HFFc6 (cell line): ENCODE data around the gene PRSS50. TPM values are rescaled to one million over a fixed set of nuclear protein-coding genes. Genes with fewer than 3 reads are reported as not detected.

Source experiments
- DNase-seq: peaks from one replicate; pipeline ENCODE4 v3.0.0-alpha.2; 2018
- H3K27ac Mint-ChIP-seq: 2 replicates; pipeline ENCODE4 v1.8.0; 2020; ENCODE audit warnings: mild to moderate bottlenecking, mixed read lengths
- H3K27me3 Mint-ChIP-seq: 2 replicates; pipeline ENCODE4 v1.8.0; 2021; ENCODE audit warnings: mild to moderate bottlenecking, moderate library complexity, mixed read lengths; ENCODE audit not compliant: insufficient read depth
- H3K36me3 Mint-ChIP-seq: 2 replicates; pipeline ENCODE4 v1.8.0; 2021; ENCODE audit warnings: low read depth, mixed read lengths
- H3K4me1 Mint-ChIP-seq: 2 replicates; pipeline ENCODE4 v1.8.0; 2020; ENCODE audit warnings: low read depth, mixed read lengths
- H3K4me3 Mint-ChIP-seq: 2 replicates; pipeline ENCODE4 v1.8.0; 2020; ENCODE audit warnings: mild to moderate bottlenecking, moderate library complexity, mixed read lengths
- H3K9me3 Mint-ChIP-seq: 2 replicates; pipeline ENCODE4 v1.8.0; 2020; ENCODE audit warnings: mild to moderate bottlenecking, mixed read lengths
- total RNA-seq, 6 experiments: library from RNA; stranded (reverse); fragmentation: NEBNext Ultra II Directional; extraction: Animal tissue kit (Norgen Biotek cat#: 25700); gene quantifications; 2 replicates in 1 of 6; 3 replicates in 5 of 6; pipeline ENCODE4 v1.2.3, GENCODE V29; 2021
- TF ChIP-seq, protein P1 (sequence below): fragments of 200-600 bp; sonication (generic); IDR thresholded peaks from 2 replicates; pipeline ENCODE4 v1.5.0; 2021; ENCODE audit warnings: antibody characterized with exemption, mild to moderate bottlenecking

Gene PRSS50
- total RNA-seq, 6 experiments from 2014 or later, result not detected

- no peak for DNase-seq
- Mint-ChIP-seq H3K27me3 (peaks cover 31% of the 10 kb centered on the region), H3K9me3 (no peaks in the 10 kb centered on the region), H3K36me3 (no peaks in the 10 kb centered on the region), H3K4me1 (no peaks in the 10 kb centered on the region), H3K27ac (no peak overlapping the region), H3K4me3 (no peak overlapping the region)
- TF ChIP-seq, protein P1, sequence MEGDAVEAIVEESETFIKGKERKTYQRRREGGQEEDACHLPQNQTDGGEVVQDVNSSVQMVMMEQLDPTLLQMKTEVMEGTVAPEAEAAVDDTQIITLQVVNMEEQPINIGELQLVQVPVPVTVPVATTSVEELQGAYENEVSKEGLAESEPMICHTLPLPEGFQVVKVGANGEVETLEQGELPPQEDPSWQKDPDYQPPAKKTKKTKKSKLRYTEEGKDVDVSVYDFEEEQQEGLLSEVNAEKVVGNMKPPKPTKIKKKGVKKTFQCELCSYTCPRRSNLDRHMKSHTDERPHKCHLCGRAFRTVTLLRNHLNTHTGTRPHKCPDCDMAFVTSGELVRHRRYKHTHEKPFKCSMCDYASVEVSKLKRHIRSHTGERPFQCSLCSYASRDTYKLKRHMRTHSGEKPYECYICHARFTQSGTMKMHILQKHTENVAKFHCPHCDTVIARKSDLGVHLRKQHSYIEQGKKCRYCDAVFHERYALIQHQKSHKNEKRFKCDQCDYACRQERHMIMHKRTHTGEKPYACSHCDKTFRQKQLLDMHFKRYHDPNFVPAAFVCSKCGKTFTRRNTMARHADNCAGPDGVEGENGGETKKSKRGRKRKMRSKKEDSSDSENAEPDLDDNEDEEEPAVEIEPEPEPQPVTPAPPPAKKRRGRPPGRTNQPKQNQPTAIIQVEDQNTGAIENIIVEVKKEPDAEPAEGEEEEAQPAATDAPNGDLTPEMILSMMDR, result no peak
Observed at GRCh38 chr3:46713050-46713897, 4.4 kb downstream of the PRSS50 start.

DNA sequence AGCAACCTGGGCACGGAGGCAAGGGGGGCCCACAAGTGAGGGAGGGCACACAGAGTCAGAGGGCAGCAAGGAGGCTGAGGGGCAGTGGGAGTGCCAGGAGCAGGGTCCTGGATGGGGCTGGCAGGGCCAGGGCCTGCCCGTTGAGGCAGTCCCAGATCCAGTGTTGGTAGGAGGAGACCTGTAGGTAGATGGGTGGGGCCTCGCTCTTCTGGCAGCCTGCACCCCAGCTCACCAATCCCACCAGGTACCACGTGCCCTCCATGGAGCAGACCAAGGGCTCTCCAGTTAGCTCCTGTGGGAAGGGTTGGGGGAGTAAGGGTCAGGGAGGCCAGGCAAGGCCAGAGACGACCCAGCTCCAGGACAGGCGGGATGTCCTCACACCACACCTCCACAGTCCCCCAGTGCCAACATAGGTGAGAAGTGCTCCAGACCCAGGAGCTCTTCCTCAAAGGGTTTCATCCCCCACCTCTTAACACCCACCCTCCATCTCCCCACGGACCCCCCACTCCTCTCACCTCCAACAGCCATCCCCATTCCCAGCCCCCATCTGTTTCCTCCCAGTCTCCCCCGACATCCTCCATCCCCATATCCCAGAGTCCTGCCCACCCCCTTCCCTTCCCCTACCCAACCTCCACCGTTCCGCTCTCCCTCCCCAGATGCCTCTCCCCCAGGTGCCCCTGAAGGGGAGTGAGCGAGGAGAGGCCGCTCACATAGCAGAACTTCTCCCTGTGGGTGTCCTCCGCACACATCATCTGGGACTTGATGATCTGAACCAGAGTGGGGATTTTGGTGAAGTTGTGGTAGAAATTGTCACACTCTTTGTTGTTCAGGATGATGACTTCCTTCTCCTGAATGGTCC is 5.2 kb downstream of the PRSS50 start:
- Mint-ChIP-seq H3K27ac (no peak overlapping the region), H3K9me3 (no peaks in the 10 kb centered on the region), H3K36me3 (no peaks in the 10 kb centered on the region), H3K4me3 (no peak overlapping the region), H3K27me3 (peaks cover 31% of the 10 kb centered on the region), H3K4me1 (no peaks in the 10 kb centered on the region)
- DNase-seq, result no peak
- TF ChIP-seq, protein P1, result no peak

GRCh38 chr3:46711760-46712159 is 5.9 kb downstream of the PRSS50 start:
- TF ChIP-seq, protein P1, result no peak
- H3K27me3 Mint-ChIP-seq, result peaks cover 34% of the 10 kb centered on the region
- no peaks in the 10 kb centered on the region for H3K36me3 Mint-ChIP-seq
- no peaks in the 10 kb centered on the region for H3K9me3 Mint-ChIP-seq
- DNase-seq, result no peak
- H3K27ac Mint-ChIP-seq, result no peak overlapping the region
- no peaks in the 10 kb centered on the region for H3K4me1 Mint-ChIP-seq
- H3K4me3 Mint-ChIP-seq, result no peak overlapping the region

- DNase-seq, result no peak
- no peaks in the 10 kb centered on the region for H3K36me3 Mint-ChIP-seq
- H3K27me3 Mint-ChIP-seq, result peaks cover 34% of the 10 kb centered on the region
- H3K9me3 Mint-ChIP-seq, result no peaks in the 10 kb centered on the region
- TF ChIP-seq, protein P1, result no peak
- peaks cover 4% of the 10 kb centered on the region for H3K4me1 Mint-ChIP-seq
- no peak overlapping the region for H3K4me3 Mint-ChIP-seq
- H3K27ac Mint-ChIP-seq, result no peak overlapping the region
Observed at GRCh38 chr3:46711305-46711704, 6.4 kb downstream of the PRSS50 start.

GRCh38 chr3:46710671-46711295 is 6.9 kb downstream of the PRSS50 start:
- Mint-ChIP-seq H3K36me3 (no peaks in the 10 kb centered on the region), H3K9me3 (no peaks in the 10 kb centered on the region), H3K27ac (no peak overlapping the region), H3K4me1 (peaks cover 9% of the 10 kb centered on the region), H3K27me3 (peaks cover 30% of the 10 kb centered on the region), H3K4me3 (no peak overlapping the region)
- no peak for DNase-seq
- TF ChIP-seq, protein P1, result no peak
